Activated CD8-positive, alpha-beta memory T cell treated with anti-CD3 and anti-CD28 coated beads for 48 hours (primary cell): ENCODE results near the gene MYO7B.

Experiments
- DNase-seq, 3 experiments: peaks; one replicate each; pipeline ENCODE4 v3.0.0-alpha.2; 2020; ENCODE audit warnings: low read depth in 2 of 3, low spot score in 2 of 3

MYO7B gene

GRCh38 chr2:127648321-127648720 is 112.8 kb downstream of the MYO7B start:
- no peak for DNase-seq

GRCh38 chr2:127649100-127649611 is 113.7 kb downstream of the MYO7B start:
- no peak for DNase-seq

- peak; percentile 44 to 98 (median 90) for DNase-seq
Measured at GRCh38 chr2:127649684-127650040, 114.2 kb downstream of the MYO7B start.

GRCh38 chr2:127650041-127650784 is 114.7 kb downstream of the MYO7B start:
- no peak for DNase-seq

- DNase-seq: no peak
Measured at GRCh38 chr2:127650785-127651380, 115.4 kb downstream of the MYO7B start.

- no peak for DNase-seq
Measured at GRCh38 chr2:127651381-127651809, 115.9 kb downstream of the MYO7B start.

- DNase-seq: no peak
Measured at GRCh38 chr2:127651971-127652550, 116.6 kb downstream of the MYO7B start.

GRCh38 chr2:127652786-127653357 is 117.4 kb downstream of the MYO7B start:
- DNase-seq: no peak

- DNase-seq: no peak
Measured at GRCh38 chr2:127653421-127654083, 118.1 kb downstream of the MYO7B start.

- DNase-seq: no peak
Measured at GRCh38 chr2:127654084-127654837, 118.8 kb downstream of the MYO7B start.

GRCh38 chr2:127654838-127655175 is 119.3 kb downstream of the MYO7B start:
- DNase-seq: no peak

GRCh38 chr2:127655209-127656073 is 120.0 kb downstream of the MYO7B start:
- DNase-seq: no peak

GRCh38 chr2:127656569-127657231 is 121.2 kb downstream of the MYO7B start:
- DNase-seq: no peak

GRCh38 chr2:127657232-127657595 is 121.7 kb downstream of the MYO7B start:
- DNase-seq: no peak

- no peak for DNase-seq
Measured at GRCh38 chr2:127658146-127658545, 122.7 kb downstream of the MYO7B start.

- no peak for DNase-seq
Measured at GRCh38 chr2:127658641-127659407, 123.3 kb downstream of the MYO7B start.

- DNase-seq: no peak
Measured at GRCh38 chr2:127659408-127660290, 124.2 kb downstream of the MYO7B start.

GRCh38 chr2:127660291-127660578 is 124.8 kb downstream of the MYO7B start:
- no peak for DNase-seq
